ENCODE measurements around the gene CLIC5. TPM values are rescaled to one million over a fixed set of nuclear protein-coding genes. Genes with fewer than 3 reads are reported as not detected.

The CLIC5 gene
- total RNA-seq, 4 donors from 2014 or later: 0.56 to 1.3 (median 1.2) TPM

GRCh38 chr6:46011188-46012085 is 4.2 kb downstream of the CLIC5 start:
- intact Hi-C loops (cut with DNase I): no loop called here
- peak overlapping the region in 2 of 4 donors; percentile 15 to 52 for H3K27ac ChIP-seq
- H3K4me3 ChIP-seq: peak overlapping the region in 1 of 4 donors; percentile 26
- DNase-seq: no peak
- H3K36me3 ChIP-seq: no peaks in the 10 kb centered on the region
- H3K9me3 ChIP-seq: no peaks in the 10 kb centered on the region
- WGBS, 2 donors: 66 to 69% methylated on average over 6 to 8 of the region's 8 CpGs
- TF ChIP-seq CTCF (IDR thresholded peaks at IDR 0.05) (no peak), POLR2A (IDR thresholded peaks at IDR 0.05) (no peak)
- peaks cover 5 to 22% (median 10%) of the 10 kb centered on the region in 3 donors for H3K4me1 ChIP-seq
- H3K27me3 ChIP-seq: peaks cover 0 to 33% (median 8%) of the 10 kb centered on the region in 4 donors

- H3K4me3 ChIP-seq: no peak overlapping the region
- WGBS, 2 donors: 76 to 80% methylated on average over 5 of the region's 5 CpGs
Observed at GRCh38 chr6:46010771-46011170, 4.9 kb downstream of the CLIC5 start.

GRCh38 chr6:46010270-46010669 is 5.4 kb downstream of the CLIC5 start:
- Histone ChIP-seq H3K36me3 (no peaks in the 10 kb centered on the region), H3K9me3 (no peaks in the 10 kb centered on the region), H3K27ac (no peak overlapping the region), H3K4me3 (no peak overlapping the region), H3K4me1 (peaks cover 3 to 11% (median 4%) of the 10 kb centered on the region in 3 donors), H3K27me3 (peaks cover 0 to 21% (median 2%) of the 10 kb centered on the region in 4 donors)
- intact Hi-C loops (cut with DNase I): no loop called here
- 83% methylated on average over 1 to 3 of the region's 3 CpGs for WGBS, 2 donors
- TF ChIP-seq POLR2A (IDR thresholded peaks at IDR 0.05) (no peak), CTCF (IDR thresholded peaks at IDR 0.05) (no peak)
- DNase-seq: no peak

More at GRCh38 chr6:46010771-46011170, 4.9 kb downstream of the CLIC5 start:
- H3K36me3 ChIP-seq: no peaks in the 10 kb centered on the region
- peaks cover 5 to 16% (median 7%) of the 10 kb centered on the region in 3 donors for H3K4me1 ChIP-seq
- H3K27ac ChIP-seq: peak overlapping the region in 2 of 4 donors; percentile 15 to 52
- DNase-seq: no peak
- no peak for TF ChIP-seq CTCF (IDR thresholded peaks at IDR 0.05)
- H3K9me3 ChIP-seq: no peaks in the 10 kb centered on the region
- peaks cover 0 to 26% (median 5%) of the 10 kb centered on the region in 4 donors for H3K27me3 ChIP-seq
- intact Hi-C loops (cut with DNase I): no loop called here

GRCh38 chr6:46002264-46002663 is 13.4 kb downstream of the CLIC5 start:
- H3K27me3 ChIP-seq: no peaks in the 10 kb centered on the region
- no peaks in the 10 kb centered on the region for H3K36me3 ChIP-seq
- TF ChIP-seq POLR2A (IDR thresholded peaks at IDR 0.05) (no peak), CTCF (IDR thresholded peaks at IDR 0.05) (no peak)
- no peaks in the 10 kb centered on the region for H3K4me1 ChIP-seq
- H3K9me3 ChIP-seq: no peaks in the 10 kb centered on the region
- no peak for DNase-seq
- intact Hi-C loops (cut with DNase I): no loop called here
- no peak overlapping the region for H3K27ac ChIP-seq
- no peak overlapping the region for H3K4me3 ChIP-seq
- WGBS, 2 donors: 55 to 91% methylated on average over 1 of the region's 1 CpG

GRCh38 chr6:46000905-46001304 is 14.8 kb downstream of the CLIC5 start:
- no peak overlapping the region for H3K27ac ChIP-seq
- WGBS, 2 donors: 25 to 44% methylated on average over 1 of the region's 1 CpG
- no peak for DNase-seq
- TF ChIP-seq CTCF (IDR thresholded peaks at IDR 0.05) (no peak), POLR2A (IDR thresholded peaks at IDR 0.05) (no peak)
- no peaks in the 10 kb centered on the region for H3K9me3 ChIP-seq
- H3K4me3 ChIP-seq: no peak overlapping the region
- intact Hi-C loops (cut with DNase I): no loop called here
- H3K4me1 ChIP-seq: no peaks in the 10 kb centered on the region
- H3K27me3 ChIP-seq: no peaks in the 10 kb centered on the region
- no peaks in the 10 kb centered on the region for H3K36me3 ChIP-seq

All from esophagus squamous epithelium (tissue), 5 donors.